ENCODE measurements around the gene PSMB4.
"Not testable (repeated sequence)": the region's sequence is repeated elsewhere in the genome, so short reads cannot be mapped to it uniquely, and the experiment has no call there.

PSMB4 gene

DNA sequence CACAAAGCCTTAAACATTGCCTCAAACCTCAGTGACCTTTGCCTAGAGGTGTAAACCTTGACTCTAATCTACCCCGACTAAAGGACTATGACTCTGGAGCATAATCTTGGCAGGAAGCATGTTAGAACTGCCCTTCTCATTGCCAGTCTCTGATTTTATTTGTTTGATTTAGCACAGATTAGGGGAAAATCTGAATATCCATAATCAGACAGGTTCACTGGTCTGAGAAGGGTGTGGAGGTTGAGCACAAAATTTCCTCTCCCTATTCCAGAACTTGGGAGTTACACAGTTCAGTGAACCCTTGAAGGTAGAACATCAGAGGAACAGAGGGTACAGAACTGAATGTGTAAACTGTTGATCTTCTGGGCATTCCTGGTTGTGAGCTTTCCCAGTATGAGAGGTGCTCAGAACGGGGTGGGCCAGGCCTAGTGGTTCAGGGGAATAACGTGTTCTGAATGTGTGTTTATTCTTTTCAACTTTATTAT, 8.3 kb upstream of the PSMB4 start:
- DNase-seq (ENCODE audit: low read depth in 2 of 2), result no peak
- TF ChIP-seq, protein P1, sequence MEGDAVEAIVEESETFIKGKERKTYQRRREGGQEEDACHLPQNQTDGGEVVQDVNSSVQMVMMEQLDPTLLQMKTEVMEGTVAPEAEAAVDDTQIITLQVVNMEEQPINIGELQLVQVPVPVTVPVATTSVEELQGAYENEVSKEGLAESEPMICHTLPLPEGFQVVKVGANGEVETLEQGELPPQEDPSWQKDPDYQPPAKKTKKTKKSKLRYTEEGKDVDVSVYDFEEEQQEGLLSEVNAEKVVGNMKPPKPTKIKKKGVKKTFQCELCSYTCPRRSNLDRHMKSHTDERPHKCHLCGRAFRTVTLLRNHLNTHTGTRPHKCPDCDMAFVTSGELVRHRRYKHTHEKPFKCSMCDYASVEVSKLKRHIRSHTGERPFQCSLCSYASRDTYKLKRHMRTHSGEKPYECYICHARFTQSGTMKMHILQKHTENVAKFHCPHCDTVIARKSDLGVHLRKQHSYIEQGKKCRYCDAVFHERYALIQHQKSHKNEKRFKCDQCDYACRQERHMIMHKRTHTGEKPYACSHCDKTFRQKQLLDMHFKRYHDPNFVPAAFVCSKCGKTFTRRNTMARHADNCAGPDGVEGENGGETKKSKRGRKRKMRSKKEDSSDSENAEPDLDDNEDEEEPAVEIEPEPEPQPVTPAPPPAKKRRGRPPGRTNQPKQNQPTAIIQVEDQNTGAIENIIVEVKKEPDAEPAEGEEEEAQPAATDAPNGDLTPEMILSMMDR (IDR thresholded peaks at IDR 0.05; ENCODE audit: low read depth, low read length), result no peak
- H3K4me3 ChIP-seq (replicated peaks in 1 of 2; ENCODE audit: low read depth in 2 of 2, low read length in 2 of 2), result no peak overlapping the region

- TF ChIP-seq, protein P1 (IDR thresholded peaks at IDR 0.05; ENCODE audit: low read depth, low read length), result no peak
- no peak for DNase-seq (ENCODE audit: low read depth in 2 of 2)
- H3K4me3 ChIP-seq (replicated peaks in 1 of 2; ENCODE audit: low read depth in 2 of 2, low read length in 2 of 2), result no peak overlapping the region
Measured at GRCh38 chr1:151393583-151393982, 5.8 kb upstream of the PSMB4 start.

DNA sequence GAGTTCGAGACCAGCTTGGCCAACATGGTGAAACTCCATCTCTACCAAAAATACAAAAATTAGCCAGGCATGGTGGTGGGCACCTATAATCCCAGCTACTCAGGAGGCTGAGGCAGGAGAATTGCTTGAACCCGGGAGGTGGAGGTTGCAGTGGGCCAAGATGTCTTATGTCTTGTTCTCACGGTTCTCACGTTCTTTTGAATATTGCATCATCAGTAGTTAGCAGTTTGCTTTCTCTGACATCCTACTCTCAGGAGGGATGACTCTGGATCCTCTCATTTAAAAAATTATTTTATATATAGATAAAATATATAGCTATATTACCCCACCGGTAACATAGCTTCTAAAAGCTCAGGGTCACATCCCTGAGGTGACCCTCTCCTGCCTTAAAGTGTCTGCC, 3.1 kb upstream of the PSMB4 start:
- not testable (repeated sequence) for H3K4me3 ChIP-seq (replicated peaks in 1 of 2; ENCODE audit: low read depth in 2 of 2, low read length in 2 of 2)
- DNase-seq (ENCODE audit: low read depth in 2 of 2), result peak in 1 of 2 donors; percentile 38

- peak overlapping the region in 1 of 2 donors; percentile 68 for H3K4me3 ChIP-seq (replicated peaks in 1 of 2; ENCODE audit: low read depth in 2 of 2, low read length in 2 of 2)
- peak in 1 of 2 donors; percentile 31 for DNase-seq (ENCODE audit: low read depth in 2 of 2)
- TF ChIP-seq, protein P1 (IDR thresholded peaks at IDR 0.05; ENCODE audit: low read depth, low read length), result no peak
Measured at GRCh38 chr1:151401125-151401788, 1.9 kb downstream of the PSMB4 start.

- no peak for DNase-seq (ENCODE audit: low read depth in 2 of 2)
- H3K4me3 ChIP-seq (replicated peaks in 1 of 2; ENCODE audit: low read depth in 2 of 2, low read length in 2 of 2), result no peak overlapping the region
- TF ChIP-seq, protein P1 (IDR thresholded peaks at IDR 0.05; ENCODE audit: low read depth, low read length), result no peak
Measured at GRCh38 chr1:151401860-151402259, 2.5 kb downstream of the PSMB4 start.

- DNase-seq (ENCODE audit: low read depth in 2 of 2), result no peak
- TF ChIP-seq, protein P1 (IDR thresholded peaks at IDR 0.05; ENCODE audit: low read depth, low read length), result no peak
- no peak overlapping the region for H3K4me3 ChIP-seq (replicated peaks in 1 of 2; ENCODE audit: low read depth in 2 of 2, low read length in 2 of 2)
Measured at GRCh38 chr1:151402764-151403163, 3.4 kb downstream of the PSMB4 start.

DNA sequence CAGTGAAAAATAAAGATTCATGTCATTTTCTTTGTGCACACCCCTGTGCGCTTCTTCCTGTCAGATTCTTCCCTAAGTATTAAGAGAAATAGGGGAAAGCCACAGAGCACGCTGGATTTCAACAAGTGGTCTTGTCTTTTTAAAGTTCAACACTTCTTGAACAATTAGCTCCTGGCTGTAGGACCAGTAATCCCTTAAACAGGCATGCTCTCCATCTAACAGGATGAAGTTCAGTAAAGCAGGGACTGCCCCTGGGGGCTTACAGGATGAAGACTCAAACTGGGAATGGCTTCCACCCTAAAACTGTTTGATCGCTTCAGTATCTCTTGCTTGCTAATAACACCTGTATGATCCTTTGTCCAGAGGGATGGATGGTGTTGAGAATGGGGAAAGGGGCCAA, 4.2 kb downstream of the PSMB4 start:
- H3K4me3 ChIP-seq (replicated peaks in 1 of 2; ENCODE audit: low read depth in 2 of 2, low read length in 2 of 2), result no peak overlapping the region
- DNase-seq (ENCODE audit: low read depth in 2 of 2), result no peak
- TF ChIP-seq, protein P1 (IDR thresholded peaks at IDR 0.05; ENCODE audit: low read depth, low read length), result no peak
